Glutamatergic neuron (in vitro differentiated cells): ENCODE results near the gene ADAR. TPM values are rescaled to one million over a fixed set of nuclear protein-coding genes. Genes with fewer than 3 reads are reported as not detected.

Source experiments
- DNase-seq: peaks from one replicate; pipeline ENCODE4 v3.0.0; 2022
- H3K27ac Mint-ChIP-seq: one replicate; pipeline ENCODE4 v1.8.0; 2020; ENCODE audit warnings: mild to moderate bottlenecking, mixed read lengths, inconsistent platforms; ENCODE audit not compliant: unreplicated experiment
- H3K27me3 Mint-ChIP-seq: one replicate; pipeline ENCODE4 v1.8.0; 2020; ENCODE audit warnings: mild to moderate bottlenecking, moderate library complexity, mixed read lengths, inconsistent platforms; ENCODE audit not compliant: unreplicated experiment
- H3K36me3 Mint-ChIP-seq: one replicate; pipeline ENCODE4 v1.8.0; 2020; ENCODE audit warnings: mild to moderate bottlenecking, mixed read lengths, inconsistent platforms; ENCODE audit not compliant: unreplicated experiment
- H3K4me1 Mint-ChIP-seq: one replicate; pipeline ENCODE4 v1.8.0; 2020; ENCODE audit warnings: mild to moderate bottlenecking, low read depth, mixed read lengths, inconsistent platforms; ENCODE audit not compliant: unreplicated experiment
- H3K4me3 Mint-ChIP-seq: one replicate; pipeline ENCODE4 v1.8.0; 2020; ENCODE audit warnings: mild to moderate bottlenecking, mixed read lengths, inconsistent platforms; ENCODE audit not compliant: unreplicated experiment
- H3K9me3 Mint-ChIP-seq: one replicate; pipeline ENCODE4 v1.8.0; 2020; ENCODE audit warnings: mild to moderate bottlenecking, moderate library complexity, mixed read lengths, inconsistent platforms; ENCODE audit not compliant: unreplicated experiment
- CTCF ChIP-seq: fragments of 200-600 bp; sonication (generic); IDR thresholded peaks from one replicate; pipeline ENCODE4 v1.5.0; 2021; ENCODE audit not compliant: partially characterized antibody, unreplicated experiment
- total RNA-seq: library from RNA; stranded (reverse); fragmentation: NEBNext Ultra II Directional; extraction: Animal tissue kit (Norgen Biotek cat#: 25700); gene quantifications from one replicate; pipeline ENCODE4 v1.2.1, GENCODE V29; 2021; ENCODE audit not compliant: unreplicated experiment

Gene ADAR
- total RNA-seq, 1 donor from 2014 or later: 166 TPM

GRCh38 chr1:154573168-154573510 is 34.8 kb downstream of the ADAR start:
- Mint-ChIP-seq H3K4me1 (peaks cover 39% of the 10 kb centered on the region), H3K4me3 (peak overlapping the region; percentile 46), H3K9me3 (peaks cover 15% of the 10 kb centered on the region), H3K27me3 (peaks cover 12% of the 10 kb centered on the region), H3K36me3 (peaks cover 11% of the 10 kb centered on the region), H3K27ac (peak overlapping the region; percentile 78)
- no peak for TF ChIP-seq CTCF
- no peak for DNase-seq

- peaks cover 39% of the 10 kb centered on the region for H3K4me1 Mint-ChIP-seq
- no peak for TF ChIP-seq CTCF
- peaks cover 12% of the 10 kb centered on the region for H3K27me3 Mint-ChIP-seq
- peak overlapping the region; percentile 78 for H3K27ac Mint-ChIP-seq
- peaks cover 15% of the 10 kb centered on the region for H3K9me3 Mint-ChIP-seq
- H3K36me3 Mint-ChIP-seq: peaks cover 11% of the 10 kb centered on the region
- peak overlapping the region; percentile 55 for H3K4me3 Mint-ChIP-seq
- peak; percentile 67 for DNase-seq
Observed at GRCh38 chr1:154572468-154573167, 35.4 kb downstream of the ADAR start.

- Mint-ChIP-seq H3K36me3 (peaks cover 11% of the 10 kb centered on the region), H3K27ac (peak overlapping the region; percentile 63), H3K27me3 (peaks cover 14% of the 10 kb centered on the region), H3K4me1 (peaks cover 37% of the 10 kb centered on the region), H3K4me3 (no peak overlapping the region), H3K9me3 (peaks cover 14% of the 10 kb centered on the region)
- no peak for TF ChIP-seq CTCF
- no peak for DNase-seq
Observed at GRCh38 chr1:154571964-154572288, 36.1 kb downstream of the ADAR start.

GRCh38 chr1:154571244-154571963 is 36.6 kb downstream of the ADAR start:
- Mint-ChIP-seq H3K27ac (peak overlapping the region; percentile 26), H3K4me1 (peaks cover 33% of the 10 kb centered on the region), H3K9me3 (peaks cover 15% of the 10 kb centered on the region), H3K4me3 (peak overlapping the region; percentile 40), H3K27me3 (peaks cover 11% of the 10 kb centered on the region), H3K36me3 (peaks cover 11% of the 10 kb centered on the region)
- no peak for DNase-seq
- TF ChIP-seq CTCF: no peak

GRCh38 chr1:154568157-154568815 is 39.7 kb downstream of the ADAR start:
- Mint-ChIP-seq H3K36me3 (peaks cover 11% of the 10 kb centered on the region), H3K27me3 (peaks cover 11% of the 10 kb centered on the region), H3K27ac (peak overlapping the region; percentile 72), H3K9me3 (peaks cover 9% of the 10 kb centered on the region), H3K4me3 (peak overlapping the region; percentile 96), H3K4me1 (peaks cover 11% of the 10 kb centered on the region)
- no peak for TF ChIP-seq CTCF
- DNase-seq: no peak
